SK-N-MC (cell line): ENCODE measurements around the gene LRRN4CL.

Source experiments
- EZH2 ChIP-seq: fragments of 200-600 bp; sonication (generic); IDR thresholded peaks from one replicate; pipeline ENCODE4 v1.6.1; 2017; ENCODE audit warnings: antibody characterized with exemption
- POLR2AphosphoS5 ChIP-seq: IDR thresholded peaks from 2 replicates; pipeline ENCODE4 v1.6.1; 2012; ENCODE audit warnings: mild to moderate bottlenecking, low read depth, low read length, borderline replicate concordance

- no peak for TF ChIP-seq EZH2
- TF ChIP-seq POLR2AphosphoS5 = peak; percentile 95
Observed at GRCh38 chr11:62705880-62706849, 16.8 kb upstream of the LRRN4CL start.
